WTC11 (cell line): Measurements from ENCODE around the gene NENF. TPM values are rescaled to one million over a fixed set of nuclear protein-coding genes. Genes with fewer than 3 reads are reported as not detected.
"Not testable (repeated sequence)": the region's sequence is repeated elsewhere in the genome, so short reads cannot be mapped to it uniquely, and the experiment has no call there.

Experiments
- ATAC-seq: fragments of 200-7000 bp; cut with Tn5 transposase; 2 replicates; pipeline ENCODE4 v1.10.0; 2021; ENCODE audit warnings: mild to moderate bottlenecking, moderate library complexity
- CTCF ChIA-PET: fragments of 300-600 bp; sonication (Branson Sonifier 250); formaldehyde crosslinking; loops from one replicate; lab custom pipeline; 2021; ENCODE audit warnings: antibody characterized with exemption; lab: Charles Lee
- POLR2A ChIA-PET: fragments of 350-600 bp; sonication (Branson Sonifier 250); formaldehyde crosslinking; loops from one replicate; lab custom pipeline; 2021; ENCODE audit warnings: antibody characterized with exemption; lab: Charles Lee
- DNase-seq: peaks from one replicate; pipeline ENCODE4 v3.0.0; 2021; ENCODE audit warnings: low spot score
- H3K27ac Mint-ChIP-seq: 2 replicates; pipeline ENCODE4 v1.8.0; 2021; ENCODE audit warnings: mixed read lengths
- H3K27me3 Mint-ChIP-seq: 2 replicates; pipeline ENCODE4 v1.8.0; 2021; ENCODE audit warnings: low read depth, mild to moderate bottlenecking, moderate library complexity, mixed read lengths
- H3K36me3 Mint-ChIP-seq: 2 replicates; pipeline ENCODE4 v1.8.0; 2021; ENCODE audit warnings: mixed read lengths
- H3K4me1 Mint-ChIP-seq: 2 replicates; pipeline ENCODE4 v1.8.0; 2022; ENCODE audit warnings: mixed read lengths
- H3K4me3 Mint-ChIP-seq: 2 replicates; pipeline ENCODE4 v1.8.0; 2021; ENCODE audit warnings: mild to moderate bottlenecking, moderate library complexity, mixed read lengths
- H3K9me3 Mint-ChIP-seq: 2 replicates; pipeline ENCODE4 v1.8.0; 2021; ENCODE audit warnings: mixed read lengths
- AR ChIP-seq: fragments of 250-450 bp; sonication (Bioruptor Pico); IDR thresholded peaks from 2 replicates; pipeline ENCODE4 v1.9.0; 2021; ENCODE audit warnings: mild to moderate bottlenecking
- CDX4 ChIP-seq: fragments of 250-450 bp; sonication (Bioruptor Pico); IDR thresholded peaks from 2 replicates; pipeline ENCODE4 v1.9.0; 2021; ENCODE audit warnings: moderate library complexity, mild to moderate bottlenecking, inconsistent platforms, borderline replicate concordance
- CREB1 ChIP-seq: sonication (generic); formaldehyde crosslinking; IDR thresholded peaks from 2 replicates; pipeline ENCODE4 v1.8.0; 2023; ENCODE audit warnings: mild to moderate bottlenecking, missing genetic modification reagents
- ERG ChIP-seq: fragments of 250-450 bp; sonication (Bioruptor Pico); IDR thresholded peaks from 2 replicates; pipeline ENCODE4 v1.8.0; 2021; ENCODE audit warnings: mild to moderate bottlenecking
- ETV6 ChIP-seq: sonication (generic); formaldehyde crosslinking; IDR thresholded peaks from 2 replicates; pipeline ENCODE4 v1.8.1; 2022; ENCODE audit warnings: mild to moderate bottlenecking, missing genetic modification reagents
- GABPB1 ChIP-seq: sonication (generic); formaldehyde crosslinking; IDR thresholded peaks from 2 replicates; pipeline ENCODE4 v1.8.1; 2023; ENCODE audit warnings: mild to moderate bottlenecking, missing genetic modification reagents
- NFATC4 ChIP-seq: fragments of 250-450 bp; sonication (Bioruptor Pico); IDR thresholded peaks from 2 replicates; pipeline ENCODE4 v1.9.0; 2021; ENCODE audit warnings: mild to moderate bottlenecking
- NR2C2 ChIP-seq: sonication (generic); formaldehyde crosslinking; IDR thresholded peaks from 2 replicates; pipeline ENCODE4 v1.8.0; 2022; ENCODE audit warnings: mild to moderate bottlenecking, missing genetic modification reagents
- PREB ChIP-seq: sonication (generic); formaldehyde crosslinking; IDR thresholded peaks from 2 replicates; pipeline ENCODE4 v1.8.1; 2022; ENCODE audit warnings: mild to moderate bottlenecking, missing genetic modification reagents, moderate library complexity, borderline replicate concordance
- PRRX2 ChIP-seq: fragments of 250-450 bp; sonication (Bioruptor Pico); IDR thresholded peaks from 2 replicates; pipeline ENCODE4 v1.8.0; 2021; ENCODE audit warnings: mild to moderate bottlenecking
- SP1 ChIP-seq: sonication (generic); formaldehyde crosslinking; conservative IDR thresholded peaks from 2 replicates; pipeline ENCODE4 v1.8.1; 2022; ENCODE audit warnings: missing genetic modification reagents
- ZNF281 ChIP-seq: sonication (generic); formaldehyde crosslinking; IDR thresholded peaks from 2 replicates; pipeline ENCODE4 v1.8.0; 2023; ENCODE audit warnings: mild to moderate bottlenecking, missing genetic modification reagents
- ZNF317 ChIP-seq: sonication (generic); formaldehyde crosslinking; IDR thresholded peaks from 2 replicates; pipeline ENCODE4 v1.8.1; 2023; ENCODE audit warnings: low read depth, mild to moderate bottlenecking, moderate library complexity, missing genetic modification reagents, borderline replicate concordance
- ZNF512 ChIP-seq: sonication (generic); formaldehyde crosslinking; IDR thresholded peaks from 2 replicates; pipeline ENCODE4 v1.8.1; 2022; ENCODE audit warnings: missing genetic modification reagents, borderline replicate concordance
- total RNA-seq: library from RNA; stranded (reverse); gene quantifications from 3 replicates; pipeline ENCODE4 v1.2.3, GENCODE V29; 2021

NENF gene
- total RNA-seq, 1 experiment from 2014 or later, result 27.3 TPM

GRCh38 chr1:212386029-212386428 is 46.7 kb upstream of the NENF start (continued):
- TF ChIP-seq PREB (CRISPR knock-in tag), result no peak
- TF ChIP-seq ZNF512, result no peak
- no peak for TF ChIP-seq ERG (CRISPR knock-in tag)
- no peak for TF ChIP-seq CREB1 (CRISPR knock-in tag)
- TF ChIP-seq ETV6, result no peak
- no peak for TF ChIP-seq SP1
- TF ChIP-seq ZNF281, result no peak
- no peak for TF ChIP-seq PRRX2 (CRISPR knock-in tag)

- ATAC-seq, result no peak
- H3K9me3 Mint-ChIP-seq, result peaks cover 39% of the 10 kb centered on the region
- no peaks in the 10 kb centered on the region for H3K4me1 Mint-ChIP-seq
- no peak overlapping the region for H3K4me3 Mint-ChIP-seq
- ChIA-PET POLR2A (no interaction called here), CTCF (no interaction called here)
- H3K27me3 Mint-ChIP-seq, result no peaks in the 10 kb centered on the region
- no peak for DNase-seq
- H3K27ac Mint-ChIP-seq, result no peak overlapping the region
- H3K36me3 Mint-ChIP-seq, result peaks cover 84% of the 10 kb centered on the region
- TF ChIP-seq AR (CRISPR knock-in tag) (no peak), ZNF317 (CRISPR knock-in tag) (no peak), GABPB1 (no peak), NR2C2 (CRISPR knock-in tag) (no peak), CDX4 (CRISPR knock-in tag) (no peak), NFATC4 (CRISPR knock-in tag) (no peak)
These were observed 43.6 kb upstream of the NENF start for GRCh38 chr1:212388985-212389716.

GRCh38 chr1:212395678-212396437 is 36.9 kb upstream of the NENF start:
- H3K27ac Mint-ChIP-seq, H3K4me3 Mint-ChIP-seq, DNase-seq, ATAC-seq, H3K27me3 Mint-ChIP-seq, H3K4me1 Mint-ChIP-seq: not testable (repeated sequence)
- ChIA-PET POLR2A (interaction anchor here (0.7 kb wide), 1 partner anchor 112 kb away, joined by 5 read pairs; no protein-coding TSS in a partner anchor), CTCF (interaction anchor here (1.9 kb wide), 1 partner anchor 60 kb away, joined by 4 read pairs; no protein-coding TSS in a partner anchor)
- peaks cover 63% of the 10 kb centered on the region for H3K9me3 Mint-ChIP-seq
- peaks cover 83% of the 10 kb centered on the region for H3K36me3 Mint-ChIP-seq
